ENCODE measurements around the gene SND1. TPM values are rescaled to one million over a fixed set of nuclear protein-coding genes. Genes with fewer than 3 reads are reported as not detected.

Gene SND1
- total and polyA plus RNA-seq, 4 donors, result 50.3 to 150 (median 105) TPM

- Histone ChIP-seq H3K4me1 (ENCODE audit: control insufficient read depth in 1 of 2, insufficient read depth in 2 of 2, low read length in 2 of 2) (no peaks in the 10 kb centered on the region), H3K4me3 (ENCODE audit: low read length in 2 of 2) (no peak overlapping the region), H3K27me3 (ENCODE audit: control insufficient read depth in 1 of 2, insufficient read depth in 2 of 2, low read length in 1 of 2) (no peaks in the 10 kb centered on the region), H3K9me3 (ENCODE audit: control insufficient read depth, low read length) (no peaks in the 10 kb centered on the region), H3K36me3 (ENCODE audit: control insufficient read depth in 1 of 2, insufficient read depth in 2 of 2, low read length in 1 of 2) (peaks cover 0 to 2% of the 10 kb centered on the region in 2 donors), H3K27ac (ENCODE audit: low read depth in 1 of 2, low read length in 2 of 2) (no peak overlapping the region)
- DNase-seq, result no peak
- intact Hi-C loops (cut with DNase I), result no loop called here
- no peak for ATAC-seq (ENCODE audit: low FRiP score)
- 90% methylated on average over 7 of the region's 7 CpGs for WGBS, 2 donors
Measured at GRCh38 chr7:128065872-128066271, 413.9 kb downstream of the SND1 start.

- Histone ChIP-seq H3K27me3 (ENCODE audit: control insufficient read depth in 1 of 2, insufficient read depth in 2 of 2, low read length in 1 of 2) (no peaks in the 10 kb centered on the region), H3K36me3 (ENCODE audit: control insufficient read depth in 1 of 2, insufficient read depth in 2 of 2, low read length in 1 of 2) (peaks cover 0 to 2% of the 10 kb centered on the region in 2 donors), H3K27ac (ENCODE audit: low read depth in 1 of 2, low read length in 2 of 2) (no peak overlapping the region), H3K9me3 (ENCODE audit: control insufficient read depth, low read length) (no peaks in the 10 kb centered on the region), H3K4me3 (ENCODE audit: low read length in 2 of 2) (no peak overlapping the region), H3K4me1 (ENCODE audit: control insufficient read depth in 1 of 2, insufficient read depth in 2 of 2, low read length in 2 of 2) (no peaks in the 10 kb centered on the region)
- WGBS, 2 donors, result 88 to 92% methylated on average over 10 of the region's 10 CpGs
- intact Hi-C loops (cut with DNase I), result no loop called here
- ATAC-seq (ENCODE audit: low FRiP score) (no peak), DNase-seq (no peak)
Measured at GRCh38 chr7:128066395-128066794, 414.4 kb downstream of the SND1 start.

- peaks cover 0 to 2% of the 10 kb centered on the region in 2 donors for H3K36me3 ChIP-seq (ENCODE audit: control insufficient read depth in 1 of 2, insufficient read depth in 2 of 2, low read length in 1 of 2)
- DNase-seq, result no peak
- 61 to 63% methylated on average over 5 of the region's 5 CpGs for WGBS, 2 donors
- H3K9me3 ChIP-seq (ENCODE audit: control insufficient read depth, low read length), result no peaks in the 10 kb centered on the region
- H3K27ac ChIP-seq (ENCODE audit: low read depth in 1 of 2, low read length in 2 of 2), result no peak overlapping the region
- intact Hi-C loops (cut with DNase I), result no loop called here
- H3K4me3 ChIP-seq (ENCODE audit: low read length in 2 of 2), result no peak overlapping the region
- ATAC-seq (ENCODE audit: low FRiP score), result no peak
- H3K4me1 ChIP-seq (ENCODE audit: control insufficient read depth in 1 of 2, insufficient read depth in 2 of 2, low read length in 2 of 2), result no peaks in the 10 kb centered on the region
- no peaks in the 10 kb centered on the region for H3K27me3 ChIP-seq (ENCODE audit: control insufficient read depth in 1 of 2, insufficient read depth in 2 of 2, low read length in 1 of 2)
Measured at GRCh38 chr7:128066858-128067257, 414.9 kb downstream of the SND1 start.

- 77 to 84% methylated on average over 5 of the region's 5 CpGs for WGBS, 2 donors
- Histone ChIP-seq H3K27ac (ENCODE audit: low read depth in 1 of 2, low read length in 2 of 2) (no peak overlapping the region), H3K9me3 (ENCODE audit: control insufficient read depth, low read length) (no peaks in the 10 kb centered on the region), H3K36me3 (ENCODE audit: control insufficient read depth in 1 of 2, insufficient read depth in 2 of 2, low read length in 1 of 2) (peaks cover 0 to 2% of the 10 kb centered on the region in 2 donors), H3K27me3 (ENCODE audit: control insufficient read depth in 1 of 2, insufficient read depth in 2 of 2, low read length in 1 of 2) (no peaks in the 10 kb centered on the region), H3K4me1 (ENCODE audit: control insufficient read depth in 1 of 2, insufficient read depth in 2 of 2, low read length in 2 of 2) (no peaks in the 10 kb centered on the region), H3K4me3 (ENCODE audit: low read length in 2 of 2) (no peak overlapping the region)
- ATAC-seq (ENCODE audit: low FRiP score) (no peak), DNase-seq (no peak)
- intact Hi-C loops (cut with DNase I), result no loop called here
Measured at GRCh38 chr7:128067983-128068382, 416.0 kb downstream of the SND1 start.

- no peaks in the 10 kb centered on the region for H3K9me3 ChIP-seq (ENCODE audit: control insufficient read depth, low read length)
- H3K27me3 ChIP-seq (ENCODE audit: control insufficient read depth in 1 of 2, insufficient read depth in 2 of 2, low read length in 1 of 2), result no peaks in the 10 kb centered on the region
- intact Hi-C loops (cut with DNase I), result no loop called here
- no peak overlapping the region for H3K27ac ChIP-seq (ENCODE audit: low read depth in 1 of 2, low read length in 2 of 2)
- H3K4me1 ChIP-seq (ENCODE audit: control insufficient read depth in 1 of 2, insufficient read depth in 2 of 2, low read length in 2 of 2), result no peaks in the 10 kb centered on the region
- no peak for DNase-seq
- no peak overlapping the region for H3K4me3 ChIP-seq (ENCODE audit: low read length in 2 of 2)
- peaks cover 0 to 2% of the 10 kb centered on the region in 2 donors for H3K36me3 ChIP-seq (ENCODE audit: control insufficient read depth in 1 of 2, insufficient read depth in 2 of 2, low read length in 1 of 2)
- no peak for ATAC-seq (ENCODE audit: low FRiP score)
- WGBS, 2 donors, result 91 to 93% methylated on average over 8 of the region's 8 CpGs
Measured at GRCh38 chr7:128068785-128069184, 416.8 kb downstream of the SND1 start.

- H3K36me3 ChIP-seq (ENCODE audit: control insufficient read depth in 1 of 2, insufficient read depth in 2 of 2, low read length in 1 of 2), result peaks cover 0 to 2% of the 10 kb centered on the region in 2 donors
Measured at GRCh38 chr7:128069373-128070364, 417.7 kb downstream of the SND1 start.

GRCh38 chr7:128071376-128071775 is 419.4 kb downstream of the SND1 start:
- DNase-seq (no peak), ATAC-seq (ENCODE audit: low FRiP score) (no peak)
- Histone ChIP-seq H3K9me3 (ENCODE audit: control insufficient read depth, low read length) (no peaks in the 10 kb centered on the region), H3K27ac (ENCODE audit: low read depth in 1 of 2, low read length in 2 of 2) (no peak overlapping the region), H3K4me3 (ENCODE audit: low read length in 2 of 2) (no peak overlapping the region), H3K27me3 (ENCODE audit: control insufficient read depth in 1 of 2, insufficient read depth in 2 of 2, low read length in 1 of 2) (no peaks in the 10 kb centered on the region), H3K4me1 (ENCODE audit: control insufficient read depth in 1 of 2, insufficient read depth in 2 of 2, low read length in 2 of 2) (no peaks in the 10 kb centered on the region), H3K36me3 (ENCODE audit: control insufficient read depth in 1 of 2, insufficient read depth in 2 of 2, low read length in 1 of 2) (peaks cover 0 to 2% of the 10 kb centered on the region in 2 donors)
- 93 to 98% methylated on average over 6 of the region's 6 CpGs for WGBS, 2 donors
- intact Hi-C loops (cut with DNase I), result no loop called here

More at GRCh38 chr7:128069373-128070364, 417.7 kb downstream of the SND1 start:
- no peak for DNase-seq
- Histone ChIP-seq H3K9me3 (ENCODE audit: control insufficient read depth, low read length) (no peaks in the 10 kb centered on the region), H3K27ac (ENCODE audit: low read depth in 1 of 2, low read length in 2 of 2) (no peak overlapping the region), H3K4me3 (ENCODE audit: low read length in 2 of 2) (no peak overlapping the region), H3K27me3 (ENCODE audit: control insufficient read depth in 1 of 2, insufficient read depth in 2 of 2, low read length in 1 of 2) (no peaks in the 10 kb centered on the region), H3K4me1 (ENCODE audit: control insufficient read depth in 1 of 2, insufficient read depth in 2 of 2, low read length in 2 of 2) (no peaks in the 10 kb centered on the region)
- ATAC-seq (ENCODE audit: low FRiP score), result no peak
- intact Hi-C loops (cut with DNase I), result no loop called here
- 93 to 95% methylated on average over 8 of the region's 8 CpGs for WGBS, 2 donors

- H3K4me1 ChIP-seq (ENCODE audit: control insufficient read depth in 1 of 2, insufficient read depth in 2 of 2, low read length in 2 of 2), result no peaks in the 10 kb centered on the region
- H3K4me3 ChIP-seq (ENCODE audit: low read length in 2 of 2), result no peak overlapping the region
- H3K27ac ChIP-seq (ENCODE audit: low read depth in 1 of 2, low read length in 2 of 2), result no peak overlapping the region
- intact Hi-C loops (cut with DNase I), result no loop called here
- 85 to 96% methylated on average over 11 of the region's 11 CpGs for WGBS, 2 donors
- no peaks in the 10 kb centered on the region for H3K9me3 ChIP-seq (ENCODE audit: control insufficient read depth, low read length)
- ATAC-seq (ENCODE audit: low FRiP score) (no peak), DNase-seq (no peak)
- peaks cover 0 to 2% of the 10 kb centered on the region in 2 donors for H3K36me3 ChIP-seq (ENCODE audit: control insufficient read depth in 1 of 2, insufficient read depth in 2 of 2, low read length in 1 of 2)
- H3K27me3 ChIP-seq (ENCODE audit: control insufficient read depth in 1 of 2, insufficient read depth in 2 of 2, low read length in 1 of 2), result no peaks in the 10 kb centered on the region
Measured at GRCh38 chr7:128071801-128072200, 419.8 kb downstream of the SND1 start.
